ENCODE data around the gene ASB10.

- TF ChIP-seq CTCF (IDR thresholded peaks at IDR 0.05) (no peak), POLR2A (IDR thresholded peaks at IDR 0.05) (peak; percentile 76)
These were observed 45.3 kb upstream of the ASB10 start, which contains the start of gene CHPF2 for GRCh38 chr7:151232091-151232916.
